Coronary artery (tissue), 2 donors: ENCODE measurements around the gene ATAD1.
"Not testable (repeated sequence)": the region's sequence is repeated elsewhere in the genome, so short reads cannot be mapped to it uniquely, and the experiment has no call there.

Experiments
- DNase-seq: peaks from one replicate; pipeline ENCODE4 v3.0.0-alpha.2; 2017; ENCODE audit warnings: low spot score
- H3K27ac ChIP-seq, 2 donors: fragments of 200-600 bp; sonication (generic); one replicate each; pipeline ENCODE4 v1.5.1; 2016 to 2019
- H3K4me3 ChIP-seq: fragments of 200-600 bp; sonication (generic); 2 replicates; pipeline ENCODE4 v1.5.1; 2016; ENCODE audit warnings: mild to moderate bottlenecking, moderate library complexity
- CTCF ChIP-seq: fragments of 200-600 bp; sonication (generic); IDR thresholded peaks from one replicate; pipeline ENCODE4 v1.5.1; 2019; ENCODE audit warnings: antibody characterized with exemption

Gene ATAD1

GRCh38 chr10:87836098-87836497 is 18.1 kb upstream of the ATAD1 start:
- H3K4me3 ChIP-seq: no peak overlapping the region
- no peak overlapping the region for H3K27ac ChIP-seq
- DNase-seq: no peak
- no peak for TF ChIP-seq CTCF

GRCh38 chr10:87829986-87830729 is 12.1 kb upstream of the ATAD1 start:
- Histone ChIP-seq H3K4me3 (no peak overlapping the region), H3K27ac (no peak overlapping the region)
- no peak for TF ChIP-seq CTCF
- no peak for DNase-seq

DNA sequence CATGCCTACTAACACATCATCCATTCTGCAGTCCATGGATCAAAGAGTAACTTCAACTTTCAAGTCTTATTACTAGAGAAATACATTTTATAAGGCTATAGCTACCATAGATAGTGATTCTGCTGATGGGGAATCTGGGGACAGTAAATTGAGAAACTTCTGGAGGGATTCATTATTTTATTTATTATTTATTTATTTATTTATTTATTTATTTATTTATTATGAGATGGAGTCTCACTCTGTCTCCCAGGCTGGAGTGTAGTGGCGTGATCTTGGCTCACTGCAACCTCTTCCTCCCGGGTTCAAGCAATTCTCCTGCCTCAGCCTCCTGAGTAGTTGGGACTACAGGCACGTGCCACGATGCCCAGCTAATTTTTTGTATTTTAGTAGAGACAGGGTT is 11.0 kb upstream of the ATAD1 start:
- H3K27ac ChIP-seq, DNase-seq, H3K4me3 ChIP-seq: not testable (repeated sequence)

DNA sequence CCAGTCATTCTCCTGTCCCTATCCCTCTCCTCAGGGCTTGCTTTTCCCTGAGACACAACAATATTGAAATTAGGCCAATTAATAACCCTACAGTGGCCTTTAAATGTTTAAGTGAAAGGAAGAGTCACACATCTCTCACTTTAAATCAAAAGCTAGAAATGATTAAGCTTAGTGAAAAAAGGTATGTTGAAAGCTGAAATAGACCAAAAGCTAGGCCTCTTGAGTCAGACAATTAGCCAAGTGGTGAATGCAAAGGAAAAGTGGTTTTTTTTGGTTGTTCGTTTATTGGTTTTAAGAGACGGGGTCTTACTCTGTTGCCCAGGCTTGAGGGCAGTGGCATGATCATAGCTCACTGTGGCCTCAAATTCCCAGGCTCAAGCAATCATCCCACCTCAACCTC is 9.7 kb upstream of the ATAD1 start:
- no peak for TF ChIP-seq CTCF
- DNase-seq: no peak
- no peak overlapping the region for H3K4me3 ChIP-seq
- no peak overlapping the region for H3K27ac ChIP-seq

DNA sequence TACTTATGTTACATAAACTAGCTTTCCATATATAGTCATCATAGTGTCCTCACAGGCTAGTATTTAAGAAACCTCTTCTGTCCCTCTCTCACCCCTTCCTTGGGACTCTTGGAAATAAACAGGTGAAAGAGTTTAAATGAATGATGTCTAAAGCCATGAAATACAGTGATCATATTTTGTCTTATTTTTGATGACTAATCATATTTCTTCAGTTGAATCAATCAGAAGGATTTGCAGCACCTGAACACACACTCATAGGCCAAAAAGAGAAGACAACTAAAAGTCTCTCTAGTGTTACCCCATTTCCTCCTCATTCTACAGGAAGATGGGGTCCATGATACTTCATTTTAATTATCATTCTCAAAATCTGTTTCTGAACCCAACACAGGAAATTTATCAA is 8.6 kb upstream of the ATAD1 start:
- TF ChIP-seq CTCF: no peak
- no peak for DNase-seq
- Histone ChIP-seq H3K27ac (no peak overlapping the region), H3K4me3 (no peak overlapping the region)

DNA sequence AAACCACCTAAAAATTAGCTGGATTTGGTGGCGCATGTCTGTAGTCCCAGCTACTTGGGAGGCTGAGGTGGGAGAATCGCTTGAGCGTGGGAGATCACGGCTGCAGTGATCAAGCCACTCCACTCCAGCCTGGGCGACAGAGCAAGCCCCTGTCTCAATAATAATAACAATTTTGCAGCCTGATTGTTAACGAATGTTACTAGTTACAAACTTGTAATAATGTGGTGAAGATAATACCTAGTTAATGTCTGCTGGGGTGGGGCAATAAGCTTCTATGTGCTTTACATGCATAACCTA is 1.2 kb upstream of the ATAD1 start:
- no peak for DNase-seq
- TF ChIP-seq CTCF: no peak
- H3K4me3 ChIP-seq: no peak overlapping the region
- no peak overlapping the region for H3K27ac ChIP-seq

GRCh38 chr10:87818505-87819288 is 671 bp upstream of the ATAD1 start:
- no peak for DNase-seq
- no peak for TF ChIP-seq CTCF
- Histone ChIP-seq H3K4me3 (peak overlapping the region; percentile 85), H3K27ac (peak overlapping the region; percentile 69 to 80)
